ENCODE results near the gene AMACR. TPM values are rescaled to one million over a fixed set of nuclear protein-coding genes. Genes with fewer than 3 reads are reported as not detected.

Gene AMACR
- total and polyA plus RNA-seq, 2 of the 13 experiments (the other 11 are each of a cell fraction or from before 2014, with no cell fraction given), result 8.9 to 19.7 TPM

DNA sequence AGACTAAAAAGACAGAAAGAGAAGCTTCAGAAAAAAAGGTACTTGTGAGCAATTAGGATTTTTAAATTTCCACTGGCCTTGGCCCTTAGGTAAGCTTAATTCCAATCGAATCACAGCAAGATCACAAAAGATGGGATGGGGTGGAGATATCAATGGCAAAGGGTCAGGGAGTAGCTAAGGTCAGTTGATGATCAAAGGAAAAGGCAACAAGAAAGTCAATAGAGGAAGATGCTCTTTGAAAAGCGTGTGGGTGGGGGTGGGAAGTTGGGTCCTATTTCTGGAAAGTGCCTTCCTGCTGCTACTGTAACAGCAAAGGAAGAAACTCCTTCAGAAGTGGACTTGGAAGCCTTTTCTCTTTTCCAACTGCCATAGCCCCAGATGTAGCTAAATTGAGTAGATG, 27.9 kb upstream of the AMACR start (continued):
- TF ChIP-seq PRPF4 (IDR thresholded peaks at IDR 0.05; ENCODE audit: low read depth, low read length, poor library complexity, severe bottlenecking), result no peak
- no peak for TF ChIP-seq CHCHD3 (CRISPR knock-in tag; IDR thresholded peaks at IDR 0.05)
- TF ChIP-seq KAT2B (IDR thresholded peaks at IDR 0.05; ENCODE audit: borderline replicate concordance, low read depth, low read length), result no peak
- peak; percentile 99 for TF ChIP-seq NR2F2 (IDR thresholded peaks at IDR 0.05; ENCODE audit: borderline replicate concordance, low read depth)
- TF ChIP-seq FOXC1 (CRISPR knock-in tag; IDR thresholded peaks at IDR 0.05; ENCODE audit: borderline replicate concordance), result no peak
- TF ChIP-seq SOX13 (IDR thresholded peaks at IDR 0.05), result peak; percentile 65
- peak in 1 of 2 experiments; percentile 84; a peak in 2 of 4 replicates for TF ChIP-seq SOX13 (CRISPR knock-in tag; conservative IDR thresholded peaks at IDR 0.05 in 1 of 2, IDR thresholded peaks at IDR 0.05 in 1 of 2)
- no peak for TF ChIP-seq NR0B2 (CRISPR knock-in tag; IDR thresholded peaks at IDR 0.05)
- TF ChIP-seq TBX2 (CRISPR knock-in tag; IDR thresholded peaks at IDR 0.05; ENCODE audit: borderline replicate concordance), result peak; percentile 60; the same call in 1 of the 2 replicates
- TF ChIP-seq SALL2 (CRISPR knock-in tag; IDR thresholded peaks at IDR 0.05), result no peak
- peak; percentile 91 for TF ChIP-seq FOXA3 (CRISPR knock-in tag; IDR thresholded peaks at IDR 0.05)
- TF ChIP-seq NFYB (CRISPR knock-in tag; IDR thresholded peaks at IDR 0.05), result no peak
- TF ChIP-seq ZSCAN12 (CRISPR knock-in tag; IDR thresholded peaks at IDR 0.05), result no peak
- TF ChIP-seq RFXAP (CRISPR knock-in tag; IDR thresholded peaks at IDR 0.05; ENCODE audit: borderline replicate concordance), result no peak
- peak; percentile 60; the same call in 1 of the 2 replicates for TF ChIP-seq FOXP1 (IDR thresholded peaks at IDR 0.05)
- TF ChIP-seq FOXP1 (CRISPR knock-in tag; IDR thresholded peaks at IDR 0.05), result peak; percentile 77
- no peak for TF ChIP-seq BHLHE40 (IDR thresholded peaks at IDR 0.05; ENCODE audit: low read length)
- TF ChIP-seq DMAP1 (CRISPR knock-in tag; IDR thresholded peaks at IDR 0.05), result no peak
- peak; percentile 58 for TF ChIP-seq FOXA1 (IDR thresholded peaks at IDR 0.05)
- TF ChIP-seq FOXA1 (CRISPR knock-in tag; IDR thresholded peaks at IDR 0.05), result peak; percentile 89
- TF ChIP-seq CREM (IDR thresholded peaks at IDR 0.05), result peak; percentile 75
- no peak for TF ChIP-seq CREM (CRISPR knock-in tag; IDR thresholded peaks at IDR 0.05)
- TF ChIP-seq, protein P1, sequence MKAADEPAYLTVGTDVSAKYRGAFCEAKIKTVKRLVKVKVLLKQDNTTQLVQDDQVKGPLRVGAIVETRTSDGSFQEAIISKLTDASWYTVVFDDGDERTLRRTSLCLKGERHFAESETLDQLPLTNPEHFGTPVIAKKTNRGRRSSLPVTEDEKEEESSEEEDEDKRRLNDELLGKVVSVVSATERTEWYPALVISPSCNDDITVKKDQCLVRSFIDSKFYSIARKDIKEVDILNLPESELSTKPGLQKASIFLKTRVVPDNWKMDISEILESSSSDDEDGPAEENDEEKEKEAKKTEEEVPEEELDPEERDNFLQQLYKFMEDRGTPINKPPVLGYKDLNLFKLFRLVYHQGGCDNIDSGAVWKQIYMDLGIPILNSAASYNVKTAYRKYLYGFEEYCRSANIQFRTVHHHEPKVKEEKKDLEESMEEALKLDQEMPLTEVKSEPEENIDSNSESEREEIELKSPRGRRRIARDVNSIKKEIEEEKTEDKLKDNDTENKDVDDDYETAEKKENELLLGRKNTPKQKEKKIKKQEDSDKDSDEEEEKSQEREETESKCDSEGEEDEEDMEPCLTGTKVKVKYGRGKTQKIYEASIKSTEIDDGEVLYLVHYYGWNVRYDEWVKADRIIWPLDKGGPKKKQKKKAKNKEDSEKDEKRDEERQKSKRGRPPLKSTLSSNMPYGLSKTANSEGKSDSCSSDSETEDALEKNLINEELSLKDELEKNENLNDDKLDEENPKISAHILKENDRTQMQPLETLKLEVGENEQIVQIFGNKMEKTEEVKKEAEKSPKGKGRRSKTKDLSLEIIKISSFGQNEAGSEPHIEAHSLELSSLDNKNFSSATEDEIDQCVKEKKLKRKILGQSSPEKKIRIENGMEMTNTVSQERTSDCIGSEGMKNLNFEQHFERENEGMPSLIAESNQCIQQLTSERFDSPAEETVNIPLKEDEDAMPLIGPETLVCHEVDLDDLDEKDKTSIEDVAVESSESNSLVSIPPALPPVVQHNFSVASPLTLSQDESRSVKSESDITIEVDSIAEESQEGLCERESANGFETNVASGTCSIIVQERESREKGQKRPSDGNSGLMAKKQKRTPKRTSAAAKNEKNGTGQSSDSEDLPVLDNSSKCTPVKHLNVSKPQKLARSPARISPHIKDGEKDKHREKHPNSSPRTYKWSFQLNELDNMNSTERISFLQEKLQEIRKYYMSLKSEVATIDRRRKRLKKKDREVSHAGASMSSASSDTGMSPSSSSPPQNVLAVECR (CRISPR knock-in tag; IDR thresholded peaks at IDR 0.05; ENCODE audit: borderline replicate concordance), result no peak
- TF ChIP-seq, protein P2, sequence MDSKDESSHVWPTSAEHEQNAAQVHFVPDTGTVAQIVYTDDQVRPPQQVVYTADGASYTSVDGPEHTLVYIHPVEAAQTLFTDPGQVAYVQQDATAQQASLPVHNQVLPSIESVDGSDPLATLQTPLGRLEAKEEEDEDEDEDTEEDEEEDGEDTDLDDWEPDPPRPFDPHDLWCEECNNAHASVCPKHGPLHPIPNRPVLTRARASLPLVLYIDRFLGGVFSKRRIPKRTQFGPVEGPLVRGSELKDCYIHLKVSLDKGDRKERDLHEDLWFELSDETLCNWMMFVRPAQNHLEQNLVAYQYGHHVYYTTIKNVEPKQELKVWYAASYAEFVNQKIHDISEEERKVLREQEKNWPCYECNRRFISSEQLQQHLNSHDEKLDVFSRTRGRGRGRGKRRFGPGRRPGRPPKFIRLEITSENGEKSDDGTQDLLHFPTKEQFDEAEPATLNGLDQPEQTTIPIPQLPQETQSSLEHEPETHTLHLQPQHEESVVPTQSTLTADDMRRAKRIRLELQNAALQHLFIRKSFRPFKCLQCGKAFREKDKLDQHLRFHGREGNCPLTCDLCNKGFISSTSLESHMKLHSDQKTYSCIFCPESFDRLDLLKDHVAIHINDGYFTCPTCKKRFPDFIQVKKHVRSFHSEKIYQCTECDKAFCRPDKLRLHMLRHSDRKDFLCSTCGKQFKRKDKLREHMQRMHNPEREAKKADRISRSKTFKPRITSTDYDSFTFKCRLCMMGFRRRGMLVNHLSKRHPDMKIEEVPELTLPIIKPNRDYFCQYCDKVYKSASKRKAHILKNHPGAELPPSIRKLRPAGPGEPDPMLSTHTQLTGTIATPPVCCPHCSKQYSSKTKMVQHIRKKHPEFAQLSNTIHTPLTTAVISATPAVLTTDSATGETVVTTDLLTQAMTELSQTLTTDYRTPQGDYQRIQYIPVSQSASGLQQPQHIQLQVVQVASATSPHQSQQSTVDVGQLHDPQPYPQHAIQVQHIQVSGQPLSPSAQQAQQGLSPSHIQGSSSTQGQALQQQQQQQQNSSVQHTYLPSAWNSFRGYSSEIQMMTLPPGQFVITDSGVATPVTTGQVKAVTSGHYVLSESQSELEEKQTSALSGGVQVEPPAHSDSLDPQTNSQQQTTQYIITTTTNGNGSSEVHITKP (CRISPR knock-in tag; IDR thresholded peaks at IDR 0.05; ENCODE audit: low read depth), result no peak
- no peak for TF ChIP-seq MTF1 (CRISPR knock-in tag; IDR thresholded peaks at IDR 0.05)
- peak; percentile 71; the same call in 1 of the 2 replicates for TF ChIP-seq NFIC (IDR thresholded peaks at IDR 0.05; ENCODE audit: low read length)
- peak; percentile 78 for TF ChIP-seq GATAD2A (CRISPR knock-in tag; IDR thresholded peaks at IDR 0.05)
